ENCODE data around the gene JAG2.

JAG2 gene

GRCh38 chr14:105212541-105213300 lies 44.1 kb upstream of the JAG2 start:
- H3K4me3 ChIP-seq (ENCODE audit: low read depth, low read length): no peak overlapping the region
- DNase-seq (ENCODE audit: low read depth): no peak
- TF ChIP-seq CTCF (IDR thresholded peaks at IDR 0.05; ENCODE audit: low read depth, low read length, missing control alignments): no peak

GRCh38 chr14:105211758-105212089 lies 43.1 kb upstream of the JAG2 start:
- no peak for TF ChIP-seq CTCF (IDR thresholded peaks at IDR 0.05; ENCODE audit: low read depth, low read length, missing control alignments)
- DNase-seq (ENCODE audit: low read depth): no peak
- H3K4me3 ChIP-seq (ENCODE audit: low read depth, low read length): no peak overlapping the region

GRCh38 chr14:105211086-105211757 lies 42.6 kb upstream of the JAG2 start:
- H3K4me3 ChIP-seq (ENCODE audit: low read depth, low read length): no peak overlapping the region
- no peak for DNase-seq (ENCODE audit: low read depth)
- TF ChIP-seq CTCF (IDR thresholded peaks at IDR 0.05; ENCODE audit: low read depth, low read length, missing control alignments): no peak

- no peak for TF ChIP-seq CTCF (IDR thresholded peaks at IDR 0.05; ENCODE audit: low read depth, low read length, missing control alignments)
- H3K4me3 ChIP-seq (ENCODE audit: low read depth, low read length): no peak overlapping the region
- no peak for DNase-seq (ENCODE audit: low read depth)
Measured at GRCh38 chr14:105210266-105211025, 41.9 kb upstream of the JAG2 start.

- TF ChIP-seq CTCF (IDR thresholded peaks at IDR 0.05; ENCODE audit: low read depth, low read length, missing control alignments): no peak
- no peak overlapping the region for H3K4me3 ChIP-seq (ENCODE audit: low read depth, low read length)
- DNase-seq (ENCODE audit: low read depth): no peak
Measured at GRCh38 chr14:105209646-105210045, 41.1 kb upstream of the JAG2 start.

- no peak for TF ChIP-seq CTCF (IDR thresholded peaks at IDR 0.05; ENCODE audit: low read depth, low read length, missing control alignments)
- no peak for DNase-seq (ENCODE audit: low read depth)
- H3K4me3 ChIP-seq (ENCODE audit: low read depth, low read length): no peak overlapping the region
Measured at GRCh38 chr14:105209091-105209490, 40.5 kb upstream of the JAG2 start.

Data from GM12864 (cell line).